ENCODE measurements around the gene NECAB3.

DNA sequence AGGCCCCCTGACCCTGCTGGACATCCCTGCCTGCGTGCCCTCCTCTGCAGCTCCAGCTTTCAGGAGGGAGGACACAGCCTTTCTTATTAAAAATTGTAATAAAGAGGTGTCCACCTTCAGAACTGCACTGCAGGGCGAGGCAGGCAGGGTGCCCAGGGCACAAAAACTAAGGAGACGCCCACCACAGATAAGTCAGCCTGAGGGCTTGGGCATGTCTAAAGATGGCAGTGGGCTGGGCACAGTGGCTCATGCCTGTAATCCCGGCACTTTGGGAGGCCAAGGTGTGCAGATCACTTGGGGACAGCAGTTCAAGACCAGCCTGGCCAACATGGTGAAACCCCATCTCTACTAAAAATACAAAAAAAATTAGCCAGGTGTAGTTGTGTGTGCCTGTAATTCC is 19.1 kb downstream of the NECAB3 start:
- TF ChIP-seq, protein P1, sequence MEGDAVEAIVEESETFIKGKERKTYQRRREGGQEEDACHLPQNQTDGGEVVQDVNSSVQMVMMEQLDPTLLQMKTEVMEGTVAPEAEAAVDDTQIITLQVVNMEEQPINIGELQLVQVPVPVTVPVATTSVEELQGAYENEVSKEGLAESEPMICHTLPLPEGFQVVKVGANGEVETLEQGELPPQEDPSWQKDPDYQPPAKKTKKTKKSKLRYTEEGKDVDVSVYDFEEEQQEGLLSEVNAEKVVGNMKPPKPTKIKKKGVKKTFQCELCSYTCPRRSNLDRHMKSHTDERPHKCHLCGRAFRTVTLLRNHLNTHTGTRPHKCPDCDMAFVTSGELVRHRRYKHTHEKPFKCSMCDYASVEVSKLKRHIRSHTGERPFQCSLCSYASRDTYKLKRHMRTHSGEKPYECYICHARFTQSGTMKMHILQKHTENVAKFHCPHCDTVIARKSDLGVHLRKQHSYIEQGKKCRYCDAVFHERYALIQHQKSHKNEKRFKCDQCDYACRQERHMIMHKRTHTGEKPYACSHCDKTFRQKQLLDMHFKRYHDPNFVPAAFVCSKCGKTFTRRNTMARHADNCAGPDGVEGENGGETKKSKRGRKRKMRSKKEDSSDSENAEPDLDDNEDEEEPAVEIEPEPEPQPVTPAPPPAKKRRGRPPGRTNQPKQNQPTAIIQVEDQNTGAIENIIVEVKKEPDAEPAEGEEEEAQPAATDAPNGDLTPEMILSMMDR (IDR thresholded peaks at IDR 0.05) = no peak
- no peak for TF ChIP-seq POLR2A (IDR thresholded peaks at IDR 0.05)

All from ovary (tissue), 3 donors.